Measurements from ENCODE around the gene LZTS2. TPM values are rescaled to one million over a fixed set of nuclear protein-coding genes. Genes with fewer than 3 reads are reported as not detected.

Gene LZTS2
- total and polyA plus RNA-seq, 2 experiments from 2014 or later: 27.6 to 88.3 TPM

GRCh38 chr10:101008823-101009423, 9.3 kb downstream of the LZTS2 start (continued):
- TF ChIP-seq NANOG (IDR thresholded peaks at IDR 0.05; ENCODE audit: borderline replicate concordance): no peak
- no peak for TF ChIP-seq EZH2 (IDR thresholded peaks at IDR 0.05; ENCODE audit: low read depth, unreplicated experiment)
- no peak for TF ChIP-seq ZNF331 (CRISPR knock-in tag; IDR thresholded peaks at IDR 0.05; ENCODE audit: low read depth)
- no peak for TF ChIP-seq EZH2phosphoT487 (IDR thresholded peaks at IDR 0.05; ENCODE audit: unreplicated experiment)
- no peak for TF ChIP-seq CTCF (conservative IDR thresholded peaks at IDR 0.05; ENCODE audit: low read depth in 2 of 2)

- Histone ChIP-seq H3K36me3 (ENCODE audit: insufficient read depth) (no peaks in the 10 kb centered on the region), H3K4me3 (no peak overlapping the region), H3K9me2 (ENCODE audit: insufficient read depth) (no peaks in the 10 kb centered on the region), H3K27me3 (ENCODE audit: insufficient read depth) (peaks cover 10% of the 10 kb centered on the region; the same call in 1 of the 2 replicates), H3K27ac (ENCODE audit: low read depth) (no peak overlapping the region), H2AFZ (no peak overlapping the region), H3K4me2 (no peak overlapping the region), H3K79me2 (replicated peaks; ENCODE audit: insufficient read depth) (no peaks in the 10 kb centered on the region), H3F3A (replicated peaks; ENCODE audit: low read depth) (0 out of 2 replicates have a peak, but pooled peaks cover 4% of the 10 kb centered on the region), H3K4me1 (ENCODE audit: insufficient read depth) (peaks cover 14% of the 10 kb centered on the region; the same call in 1 of the 2 replicates), H4K20me1 (replicated peaks; ENCODE audit: insufficient read depth) (no peaks in the 10 kb centered on the region)
- no peak overlapping the region for H3K27ac Mint-ChIP-seq
- TF ChIP-seq CTCF (conservative IDR thresholded peaks at IDR 0.05; ENCODE audit: low read depth in 2 of 2) (0 out of 4 replicates have a peak, but pooled peaks of 1 of the 2 experiments have one; percentile 12), POLR2AphosphoS5 (IDR thresholded peaks at IDR 0.05; ENCODE audit: low read depth) (no peak)
- no peaks in the 10 kb centered on the region; the same call in 2 of the 3 replicates for H3K9me3 Mint-ChIP-seq
- peaks cover 10% of the 10 kb centered on the region for H3K36me3 Mint-ChIP-seq (ENCODE audit: low read depth)
- peaks cover 28% of the 10 kb centered on the region for H3K27me3 Mint-ChIP-seq (ENCODE audit: insufficient read depth, low read depth, poor library complexity)
- peaks cover 26% of the 10 kb centered on the region for H3K4me1 Mint-ChIP-seq
- H3K4me3 Mint-ChIP-seq: no peak overlapping the region
- no peak for DNase-seq (ENCODE audit: low spot score)
- ATAC-seq: no peak
Measured at GRCh38 chr10:101010329-101010728, 10.7 kb downstream of the LZTS2 start.
